ENCODE data around the gene SLC27A4. TPM values are rescaled to one million over a fixed set of nuclear protein-coding genes. Genes with fewer than 3 reads are reported as not detected.

Gene SLC27A4
- total and polyA plus RNA-seq, 3 donors from 2014 or later, result 32.8 to 38.0 (median 37.1) TPM

DNA sequence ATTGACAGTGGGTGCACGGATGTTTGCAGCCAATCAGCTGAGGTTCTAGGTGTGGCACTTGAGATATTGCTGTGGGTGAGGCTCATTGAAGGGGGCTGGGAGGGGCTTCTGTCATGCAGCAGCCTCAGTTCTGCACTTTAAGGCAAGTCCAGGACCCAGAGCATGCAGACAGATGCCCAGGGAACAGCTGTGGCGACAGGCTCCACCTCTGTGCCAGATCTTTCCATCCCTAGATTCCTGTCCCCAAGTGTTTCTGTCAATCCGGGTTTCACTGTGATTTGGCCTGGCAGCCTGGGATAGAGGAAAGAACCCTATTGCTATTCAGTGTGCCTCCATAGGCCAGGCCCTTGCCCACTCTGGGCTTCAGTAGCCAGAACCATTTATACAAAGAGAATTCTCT is 59.5 kb downstream of the SLC27A4 start:
- TF ChIP-seq, protein P1, sequence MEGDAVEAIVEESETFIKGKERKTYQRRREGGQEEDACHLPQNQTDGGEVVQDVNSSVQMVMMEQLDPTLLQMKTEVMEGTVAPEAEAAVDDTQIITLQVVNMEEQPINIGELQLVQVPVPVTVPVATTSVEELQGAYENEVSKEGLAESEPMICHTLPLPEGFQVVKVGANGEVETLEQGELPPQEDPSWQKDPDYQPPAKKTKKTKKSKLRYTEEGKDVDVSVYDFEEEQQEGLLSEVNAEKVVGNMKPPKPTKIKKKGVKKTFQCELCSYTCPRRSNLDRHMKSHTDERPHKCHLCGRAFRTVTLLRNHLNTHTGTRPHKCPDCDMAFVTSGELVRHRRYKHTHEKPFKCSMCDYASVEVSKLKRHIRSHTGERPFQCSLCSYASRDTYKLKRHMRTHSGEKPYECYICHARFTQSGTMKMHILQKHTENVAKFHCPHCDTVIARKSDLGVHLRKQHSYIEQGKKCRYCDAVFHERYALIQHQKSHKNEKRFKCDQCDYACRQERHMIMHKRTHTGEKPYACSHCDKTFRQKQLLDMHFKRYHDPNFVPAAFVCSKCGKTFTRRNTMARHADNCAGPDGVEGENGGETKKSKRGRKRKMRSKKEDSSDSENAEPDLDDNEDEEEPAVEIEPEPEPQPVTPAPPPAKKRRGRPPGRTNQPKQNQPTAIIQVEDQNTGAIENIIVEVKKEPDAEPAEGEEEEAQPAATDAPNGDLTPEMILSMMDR (IDR thresholded peaks at IDR 0.05), result no peak
- no peak for TF ChIP-seq POLR2A (IDR thresholded peaks at IDR 0.05)
- Histone ChIP-seq H3K9me3 (no peaks in the 10 kb centered on the region), H3K4me1 (no peaks in the 10 kb centered on the region), H3K27me3 (no peaks in the 10 kb centered on the region), H3K36me3 (ENCODE audit: low read depth, missing control alignments) (no peaks in the 10 kb centered on the region), H3K4me3 (no peak overlapping the region), H3K27ac (no peak overlapping the region)
- intact Hi-C loops (cut with DNase I; ENCODE audit: low total_unique reads), result no loop called here
- DNase-seq, result no peak
- 77 to 85% methylated on average over 3 of the region's 3 CpGs for WGBS, 2 donors

DNA sequence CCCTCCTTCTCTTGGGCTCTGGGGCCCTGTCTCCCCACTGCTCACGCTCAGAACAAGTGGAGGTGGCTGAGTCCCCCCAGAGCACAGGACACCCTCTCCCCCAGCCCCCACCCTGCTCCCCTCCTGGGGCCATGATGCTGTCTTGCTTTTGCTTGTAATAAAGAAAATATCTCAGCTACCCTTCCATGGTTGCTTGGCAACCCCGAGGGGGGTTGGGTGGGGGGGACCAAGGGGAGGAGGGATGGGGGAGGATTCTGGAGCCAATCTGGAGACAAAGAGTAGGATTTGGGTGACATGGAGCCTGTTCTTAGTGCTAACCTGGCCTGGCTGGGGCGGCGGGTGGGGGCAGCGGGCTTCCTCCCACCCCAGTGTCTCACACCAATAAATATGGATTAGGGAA is 64.2 kb downstream of the SLC27A4 start:
- Histone ChIP-seq H3K4me3 (no peak overlapping the region), H3K4me1 (no peaks in the 10 kb centered on the region), H3K36me3 (ENCODE audit: low read depth, missing control alignments) (no peaks in the 10 kb centered on the region), H3K27me3 (no peaks in the 10 kb centered on the region), H3K9me3 (no peaks in the 10 kb centered on the region), H3K27ac (no peak overlapping the region)
- WGBS, 2 donors, result 91 to 100% methylated on average over 4 to 5 of the region's 5 CpGs
- intact Hi-C loops (cut with DNase I; ENCODE audit: low total_unique reads), result no loop called here
- TF ChIP-seq, protein P1 (IDR thresholded peaks at IDR 0.05), result no peak
- no peak for TF ChIP-seq POLR2A (IDR thresholded peaks at IDR 0.05)
- DNase-seq, result no peak

DNA sequence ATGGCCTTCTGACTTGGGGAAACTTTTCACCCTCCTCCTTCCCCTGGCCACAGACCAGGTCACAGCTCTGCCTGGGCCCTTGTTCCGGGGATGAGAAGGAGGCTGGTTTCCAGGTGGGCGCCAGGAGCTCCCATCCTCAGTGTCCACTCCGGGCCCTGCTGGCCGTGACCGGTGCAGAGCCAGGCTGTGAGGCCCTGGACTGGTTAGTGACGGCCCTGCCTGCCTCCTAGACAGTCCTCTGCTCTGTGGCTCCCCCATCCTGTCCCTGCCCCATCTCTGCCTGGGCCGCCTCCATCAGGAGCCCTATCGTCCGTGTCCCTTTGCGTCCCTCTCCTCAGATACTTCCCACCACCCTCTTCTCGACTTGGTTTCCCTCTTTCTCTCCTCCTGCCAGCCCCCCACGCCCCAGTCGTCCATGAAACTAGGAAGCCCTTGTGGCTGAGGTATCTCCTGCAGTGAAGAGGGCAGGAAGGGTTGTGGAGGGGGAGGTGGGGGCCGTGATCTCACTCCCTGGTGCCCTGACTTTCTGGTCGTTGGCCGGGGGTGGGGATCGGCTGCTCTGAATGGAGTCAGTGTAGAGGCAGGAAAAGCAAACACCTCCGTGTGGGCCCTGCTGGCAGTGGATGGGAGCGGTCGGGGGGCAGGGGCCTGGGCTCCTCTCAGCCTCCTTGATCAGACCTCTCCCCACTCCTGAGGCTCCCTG is 64.9 kb downstream of the SLC27A4 start:
- H3K4me1 ChIP-seq, result no peaks in the 10 kb centered on the region
- H3K9me3 ChIP-seq, result no peaks in the 10 kb centered on the region
- H3K36me3 ChIP-seq (ENCODE audit: low read depth, missing control alignments), result no peaks in the 10 kb centered on the region
- no peaks in the 10 kb centered on the region for H3K27me3 ChIP-seq
- no peak overlapping the region for H3K4me3 ChIP-seq
- WGBS, 2 donors, result 65 to 74% methylated on average over 9 to 20 of the region's 20 CpGs
- TF ChIP-seq POLR2A (IDR thresholded peaks at IDR 0.05), result no peak
- TF ChIP-seq, protein P1 (IDR thresholded peaks at IDR 0.05), result no peak
- intact Hi-C loops (cut with DNase I; ENCODE audit: low total_unique reads), result no loop called here
- H3K27ac ChIP-seq, result no peak overlapping the region
- DNase-seq, result no peak

DNA sequence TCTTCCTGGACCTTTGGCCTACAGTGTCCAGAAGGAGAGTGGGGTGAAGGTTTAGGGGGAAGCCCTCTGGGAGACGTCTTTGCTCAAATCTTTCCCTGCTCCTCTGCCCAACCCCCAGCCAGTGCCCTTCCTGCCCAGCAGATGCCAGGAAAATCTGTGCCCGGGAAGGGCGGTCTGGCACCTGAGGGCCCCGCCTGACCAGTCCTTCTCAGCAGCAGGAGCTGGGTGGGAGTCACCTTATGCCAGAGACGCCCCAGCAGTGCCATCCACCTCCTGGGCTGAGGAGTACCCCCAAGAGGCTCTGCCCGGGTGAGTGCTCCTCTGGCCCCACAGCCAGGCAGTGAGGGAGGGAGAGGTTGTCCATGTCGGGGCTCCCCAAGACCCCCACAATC is 65.4 kb downstream of the SLC27A4 start:
- intact Hi-C loops (cut with DNase I; ENCODE audit: low total_unique reads), result no loop called here

More for the DNA sequence above, 65.4 kb downstream of the SLC27A4 start:
- no peaks in the 10 kb centered on the region for H3K4me1 ChIP-seq
- no peaks in the 10 kb centered on the region for H3K9me3 ChIP-seq
- WGBS, 2 donors, result 68% methylated on average over 7 of the region's 7 CpGs; no CpG with 5 or more reads in 1 of the 2 donors
- no peak for DNase-seq
- H3K27ac ChIP-seq, result no peak overlapping the region
- H3K4me3 ChIP-seq, result no peak overlapping the region
- H3K36me3 ChIP-seq (ENCODE audit: low read depth, missing control alignments), result no peaks in the 10 kb centered on the region
- TF ChIP-seq POLR2A (IDR thresholded peaks at IDR 0.05), result no peak
- TF ChIP-seq, protein P1 (IDR thresholded peaks at IDR 0.05), result no peak
- no peaks in the 10 kb centered on the region for H3K27me3 ChIP-seq
